Mesendoderm (in vitro differentiated cells): ENCODE measurements around the gene SRGAP3.
A peak's percentile ranks its signal among the peaks of the same experiment; 100 is the strongest.

ENCODE experiments used
- DNase-seq: peaks from one replicate; pipeline ENCODE4 v3.0.0; 2013
- H2AK5ac ChIP-seq: 2 replicates; pipeline ENCODE4 v1.6.1; 2013; ENCODE audit warnings: low read length, inconsistent platforms
- H2BK120ac ChIP-seq: 2 replicates; pipeline ENCODE4 v1.6.1; 2013; ENCODE audit warnings: low read depth, mild to moderate bottlenecking, low read length, moderate library complexity, mixed read lengths
- H2BK15ac ChIP-seq: replicated peaks from 2 replicates; pipeline ENCODE4 v1.6.1; 2013; ENCODE audit warnings: low read depth, mild to moderate bottlenecking, moderate library complexity
- H2BK5ac ChIP-seq: 2 replicates; pipeline ENCODE4 v1.6.1; 2013; ENCODE audit warnings: low read length, inconsistent platforms
- H3K18ac ChIP-seq: 2 replicates; pipeline ENCODE4 v1.6.1; 2013; ENCODE audit warnings: mild to moderate bottlenecking, low read length, mixed read lengths
- H3K23ac ChIP-seq: one replicate; pipeline ENCODE4 v1.6.1; 2013; ENCODE audit warnings: low read length
- H3K27ac ChIP-seq: 2 replicates; pipeline ENCODE4 v1.5.1; 2013; ENCODE audit warnings: low read depth, mild to moderate bottlenecking, inconsistent platforms, low read length, moderate library complexity
- H3K27me3 ChIP-seq: 2 replicates; pipeline ENCODE4 v1.6.1; 2013; ENCODE audit warnings: low read length, control low read depth, mild to moderate bottlenecking, inconsistent platforms; ENCODE audit not compliant: insufficient read depth, poor library complexity
- H3K36me3 ChIP-seq: 2 replicates; pipeline ENCODE4 v1.6.1; 2013; ENCODE audit warnings: low read length, inconsistent platforms; ENCODE audit not compliant: control insufficient read depth, insufficient read depth
- H3K4ac ChIP-seq: one replicate; pipeline ENCODE4 v1.6.1; 2013; ENCODE audit warnings: low read depth, mild to moderate bottlenecking, low read length, moderate library complexity
- H3K4me1 ChIP-seq: 2 replicates; pipeline ENCODE4 v1.6.1; 2013; ENCODE audit warnings: low read depth, low read length, inconsistent platforms; ENCODE audit not compliant: control insufficient read depth
- H3K4me2 ChIP-seq: 2 replicates; pipeline ENCODE4 v1.6.1; 2013; ENCODE audit warnings: low read length
- H3K4me3 ChIP-seq: 2 replicates; pipeline ENCODE4 v1.5.1; 2013; ENCODE audit warnings: mild to moderate bottlenecking, low read length
- H3K56ac ChIP-seq: one replicate; pipeline ENCODE4 v1.6.1; 2013; ENCODE audit warnings: low read length
- H3K79me1 ChIP-seq: 2 replicates; pipeline ENCODE4 v1.6.1; 2013; ENCODE audit warnings: low read length, inconsistent platforms
- H3K79me2 ChIP-seq: 2 replicates; pipeline ENCODE4 v1.6.1; 2013; ENCODE audit warnings: mild to moderate bottlenecking, low read length; ENCODE audit not compliant: control insufficient read depth, insufficient read depth
- H3K9ac ChIP-seq: 2 replicates; pipeline ENCODE4 v1.6.1; 2013; ENCODE audit warnings: low read length, inconsistent platforms
- H4K5ac ChIP-seq: one replicate; pipeline ENCODE4 v1.6.1; 2013; ENCODE audit warnings: low read length
- H4K8ac ChIP-seq: one replicate; pipeline ENCODE4 v1.6.1; 2013; ENCODE audit warnings: low read depth, mild to moderate bottlenecking, control low read depth, low read length, moderate library complexity
- WGBS: extraction: QIAGEN DNeasy Blood & Tissue Kit; methylation state at CpG from one replicate; pipeline ENCODE4 v1.1.7; 2013; ENCODE audit warnings: low lambda C conversion rate, missing lambda C conversion rate; ENCODE audit not compliant: insufficient coverage; ENCODE audit errors: extremely low coverage; 5-methylcytosine and 5-hydroxymethylcytosine counted together

SRGAP3 gene

GRCh38 chr3:9208605-9209152 lies 40.8 kb downstream of the SRGAP3 start:
- Histone ChIP-seq H3K56ac (no peak overlapping the region), H3K18ac (no peak overlapping the region), H3K4me1 (peaks cover 6% of the 10 kb centered on the region), H3K27ac (no peak overlapping the region), H3K23ac (no peak overlapping the region), H4K5ac (no peak overlapping the region), H3K79me2 (no peaks in the 10 kb centered on the region), H2BK120ac (no peak overlapping the region), H2AK5ac (no peak overlapping the region), H3K4me3 (no peak overlapping the region), H3K36me3 (no peaks in the 10 kb centered on the region), H3K4me2 (no peak overlapping the region), H4K8ac (no peak overlapping the region), H3K27me3 (no peaks in the 10 kb centered on the region), H3K9ac (no peak overlapping the region), H3K79me1 (no peaks in the 10 kb centered on the region), H3K4ac (no peak overlapping the region), H2BK15ac (no peak overlapping the region), H2BK5ac (no peak overlapping the region)
- WGBS, result no CpG with 5 or more reads among the region's 2 CpGs
- no peak for DNase-seq

GRCh38 chr3:9207116-9207763 lies 42.2 kb downstream of the SRGAP3 start:
- Histone ChIP-seq H2BK120ac (no peak overlapping the region), H2BK5ac (no peak overlapping the region)

GRCh38 chr3:9206287-9206686 lies 43.2 kb downstream of the SRGAP3 start:
- Histone ChIP-seq H3K4me3 (no peak overlapping the region), H3K79me1 (no peaks in the 10 kb centered on the region), H3K4ac (no peak overlapping the region), H2BK15ac (no peak overlapping the region), H2BK120ac (no peak overlapping the region), H3K56ac (no peak overlapping the region), H3K4me2 (no peak overlapping the region), H2AK5ac (no peak overlapping the region), H4K5ac (no peak overlapping the region), H3K9ac (no peak overlapping the region), H3K36me3 (no peaks in the 10 kb centered on the region), H3K23ac (no peak overlapping the region), H3K79me2 (no peaks in the 10 kb centered on the region), H4K8ac (no peak overlapping the region), H3K4me1 (peaks cover 6% of the 10 kb centered on the region), H3K27me3 (no peaks in the 10 kb centered on the region), H2BK5ac (no peak overlapping the region), H3K27ac (no peak overlapping the region), H3K18ac (no peak overlapping the region)
- no CpG with 5 or more reads among the region's 4 CpGs for WGBS
- DNase-seq, result no peak

More at GRCh38 chr3:9207116-9207763, 42.2 kb downstream of the SRGAP3 start:
- no peak overlapping the region for H2BK15ac ChIP-seq
- H3K27me3 ChIP-seq, result no peaks in the 10 kb centered on the region
- no peak overlapping the region for H3K27ac ChIP-seq
- no peak overlapping the region for H3K9ac ChIP-seq
- no peak overlapping the region for H3K4ac ChIP-seq
- DNase-seq, result no peak
- H3K79me2 ChIP-seq, result no peaks in the 10 kb centered on the region
- H4K8ac ChIP-seq, result no peak overlapping the region
- H3K56ac ChIP-seq, result no peak overlapping the region
- WGBS, result no CpG with 5 or more reads among the region's 7 CpGs
- H3K4me2 ChIP-seq, result no peak overlapping the region
- H3K23ac ChIP-seq, result no peak overlapping the region
- H3K36me3 ChIP-seq, result no peaks in the 10 kb centered on the region
- H2AK5ac ChIP-seq, result no peak overlapping the region
- no peak overlapping the region for H3K4me3 ChIP-seq
- H4K5ac ChIP-seq, result no peak overlapping the region
- H3K79me1 ChIP-seq, result no peaks in the 10 kb centered on the region
- peaks cover 6% of the 10 kb centered on the region for H3K4me1 ChIP-seq
- no peak overlapping the region for H3K18ac ChIP-seq

GRCh38 chr3:9205345-9206143 lies 43.9 kb downstream of the SRGAP3 start:
- Histone ChIP-seq H3K56ac (no peak overlapping the region), H3K4me2 (no peak overlapping the region), H2BK120ac (no peak overlapping the region), H3K23ac (no peak overlapping the region), H2BK5ac (no peak overlapping the region), H3K18ac (no peak overlapping the region), H3K36me3 (no peaks in the 10 kb centered on the region), H3K4me1 (peaks cover 6% of the 10 kb centered on the region), H3K79me2 (no peaks in the 10 kb centered on the region), H2BK15ac (no peak overlapping the region), H3K79me1 (no peaks in the 10 kb centered on the region), H3K4me3 (no peak overlapping the region), H3K4ac (no peak overlapping the region), H4K8ac (no peak overlapping the region), H3K27me3 (no peaks in the 10 kb centered on the region), H4K5ac (no peak overlapping the region), H2AK5ac (no peak overlapping the region), H3K27ac (no peak overlapping the region), H3K9ac (no peak overlapping the region)
- WGBS, result no CpG with 5 or more reads among the region's 9 CpGs
- no peak for DNase-seq

GRCh38 chr3:9204253-9204992 lies 45.0 kb downstream of the SRGAP3 start:
- Histone ChIP-seq H3K27me3 (no peaks in the 10 kb centered on the region), H3K36me3 (no peaks in the 10 kb centered on the region), H2AK5ac (no peak overlapping the region), H2BK15ac (no peak overlapping the region), H3K56ac (peak overlapping the region; percentile 65), H4K5ac (no peak overlapping the region), H3K9ac (no peak overlapping the region), H3K4me2 (no peak overlapping the region), H4K8ac (no peak overlapping the region), H2BK5ac (no peak overlapping the region), H3K23ac (no peak overlapping the region), H3K79me2 (no peaks in the 10 kb centered on the region), H3K4me3 (no peak overlapping the region), H3K4ac (no peak overlapping the region), H3K18ac (peak overlapping the region; percentile 0), H3K79me1 (no peaks in the 10 kb centered on the region), H3K4me1 (peaks cover 6% of the 10 kb centered on the region), H2BK120ac (no peak overlapping the region), H3K27ac (peak overlapping the region; percentile 0)
- WGBS, result no CpG with 5 or more reads among the region's 17 CpGs
- peak; percentile 83 for DNase-seq
